Purkinje cell (primary cell): Measurements from ENCODE around the gene CYB5D1. TPM values are rescaled to one million over a fixed set of nuclear protein-coding genes. Genes with fewer than 3 reads are reported as not detected.

ENCODE experiments used
- polyA plus RNA-seq: library from polyadenylated mRNA; unstranded; fragments of >200 nt; fragmentation: Nextera tagmentation; gene quantifications from 2 replicates; pipeline ENCODE4 v1.2.1, GENCODE V29; 2014

CYB5D1 gene
- 3.8 and 6.4 TPM in 2 replicates for polyA plus RNA-seq

GRCh38 chr17:7857713-7858521 lies at the start of gene CYB5D1:
TSS of gene CYB5D1 (plus strand) at chr17:7858003. CDS start at chr17:7858135, 132 bp downstream.

GRCh38 chr17:7833795-7834541 lies 23.8 kb upstream of the CYB5D1 start, which contains the start of gene KDM6B:
TSS of gene KDM6B (plus strand) at chr17:7834217. CDS start at chr17:7845555, 11,338 bp downstream.

GRCh38 chr17:7854851-7855659 lies 2.7 kb upstream of the CYB5D1 start, which contains the start of gene TMEM88:
TSS of gene TMEM88 (plus strand) at chr17:7855066. CDS start at chr17:7855075, 9 bp downstream.

GRCh38 chr17:7856811-7857712 lies 741 bp upstream of the CYB5D1 start, which contains the start of gene NAA38:
TSS of gene NAA38 (minus strand) at chr17:7857559. CDS start at chr17:7857463, 96 bp downstream.

GRCh38 chr17:7888184-7888920 lies 30.5 kb downstream of the CYB5D1 start, which contains the start of gene CHD3:
TSS of gene CHD3 (plus strand) at chr17:7888789. CDS start at chr17:7889001, 212 bp downstream.

Other genes with a start within 250 kb of the CYB5D1 start
- gene FXR2, start 243.1 kb upstream of the CYB5D1 start, polyA plus RNA-seq, result 7.1 and 20.3 TPM in 2 replicates
- 107 and 126 TPM in 2 replicates for gene SAT2, start 230.2 kb upstream of the CYB5D1 start, polyA plus RNA-seq
- gene SHBG, start 227.9 kb upstream of the CYB5D1 start, polyA plus RNA-seq, result 2.5 TPM in 1 of 2 replicates, not detected in the other
- gene ATP1B2, start 207.1 kb upstream of the CYB5D1 start, polyA plus RNA-seq, result 56.0 and 70.0 TPM in 2 replicates
- 3.0 and 3.7 TPM in 2 replicates for gene TP53, start 170.5 kb upstream of the CYB5D1 start, polyA plus RNA-seq
- gene WRAP53, start 169.5 kb upstream of the CYB5D1 start, polyA plus RNA-seq, result 1.1 and 1.4 TPM in 2 replicates
- gene EFNB3, start 152.8 kb upstream of the CYB5D1 start, polyA plus RNA-seq, result 2.8 TPM in 1 of 2 replicates, not detected in the other
- gene DNAH2, start 140.3 kb upstream of the CYB5D1 start, polyA plus RNA-seq, result 0.16 TPM in 1 of 2 replicates, not detected in the other
- 0.12 and 0.13 TPM in 2 replicates for gene KDM6B, start 23.8 kb upstream of the CYB5D1 start, polyA plus RNA-seq
- 0.30 TPM in 1 of 2 replicates, not detected in the other for gene TMEM88, start 2.9 kb upstream of the CYB5D1 start, polyA plus RNA-seq
- 349 and 437 TPM in 2 replicates for gene NAA38, start 444 bp upstream of the CYB5D1 start, polyA plus RNA-seq
- 4.2 and 5.0 TPM in 2 replicates for gene CHD3, start 30.8 kb downstream of the CYB5D1 start, polyA plus RNA-seq
- 0.75 and 0.94 TPM in 2 replicates for gene RNF227, start 58.3 kb downstream of the CYB5D1 start, polyA plus RNA-seq
- gene KCNAB3, start 71.9 kb downstream of the CYB5D1 start, polyA plus RNA-seq, result 0.58 TPM in 1 of 2 replicates, not detected in the other
- 321 and 349 TPM in 2 replicates for gene TRAPPC1, start 73.9 kb downstream of the CYB5D1 start, polyA plus RNA-seq
- 0.53 and 3.7 TPM in 2 replicates for gene CNTROB, start 74.2 kb downstream of the CYB5D1 start, polyA plus RNA-seq
- not detected in 2 replicates for gene GUCY2D, start 144.6 kb downstream of the CYB5D1 start, polyA plus RNA-seq
- gene ALOX15B, start 181.1 kb downstream of the CYB5D1 start, polyA plus RNA-seq, result not detected in 2 replicates
- gene ALOX12B, start 229.7 kb downstream of the CYB5D1 start, polyA plus RNA-seq, result 1.2 TPM in 1 of 2 replicates, not detected in the other